ENCODE data around the gene RNF32.
"Not testable (repeated sequence)": the region's sequence is repeated elsewhere in the genome, so short reads cannot be mapped to it uniquely, and the experiment has no call there.

- not testable (repeated sequence) for TF ChIP-seq CTCF (conservative IDR thresholded peaks at IDR 0.05; ENCODE audit: low read depth, low read length); EZH2 (IDR thresholded peaks at IDR 0.05; ENCODE audit: borderline replicate concordance, low read depth, low read length, poor library complexity, severe bottlenecking)
Observed at GRCh38 chr7:156619488-156620290, 20.9 kb upstream of the RNF32 start.

All from A673 (cell line).